GM21723 (cell line): ENCODE measurements around the gene COL13A1.

Experiments
- ATAC-seq: cut with Tn5 transposase; IDR thresholded peaks from one replicate; pipeline ENCODE4 v1.9.1; 2021; ENCODE audit warnings: mild to moderate bottlenecking, moderate library complexity; ENCODE audit not compliant: unreplicated experiment

COL13A1 gene

GRCh38 chr10:69865450-69865849 is 63.7 kb downstream of the COL13A1 start:
- ATAC-seq, result no peak

GRCh38 chr10:69866246-69866687 is 64.6 kb downstream of the COL13A1 start:
- ATAC-seq, result no peak

- no peak for ATAC-seq
These were observed 65.2 kb downstream of the COL13A1 start for GRCh38 chr10:69866688-69867461.

GRCh38 chr10:69867699-69868558 is 66.2 kb downstream of the COL13A1 start:
- ATAC-seq, result no peak

GRCh38 chr10:69868821-69869220 is 67.1 kb downstream of the COL13A1 start:
- ATAC-seq, result no peak

GRCh38 chr10:69869291-69869961 is 67.7 kb downstream of the COL13A1 start:
- ATAC-seq, result no peak

GRCh38 chr10:69870591-69870990 is 68.9 kb downstream of the COL13A1 start:
- ATAC-seq, result no peak

- no peak for ATAC-seq
These were observed 69.4 kb downstream of the COL13A1 start for GRCh38 chr10:69871074-69871473.

GRCh38 chr10:69872323-69872722 is 70.6 kb downstream of the COL13A1 start:
- ATAC-seq, result no peak

- ATAC-seq, result no peak
These were observed 71.5 kb downstream of the COL13A1 start for GRCh38 chr10:69873135-69873639.

- no peak for ATAC-seq
These were observed 72.7 kb downstream of the COL13A1 start for GRCh38 chr10:69874449-69874848.

- ATAC-seq, result no peak
These were observed 74.2 kb downstream of the COL13A1 start for GRCh38 chr10:69875856-69876255.

- no peak for ATAC-seq
These were observed 74.6 kb downstream of the COL13A1 start for GRCh38 chr10:69876286-69876685.

- ATAC-seq, result no peak
These were observed 75.2 kb downstream of the COL13A1 start for GRCh38 chr10:69876931-69877330.

GRCh38 chr10:69878038-69878437 is 76.3 kb downstream of the COL13A1 start:
- ATAC-seq, result no peak

- no peak for ATAC-seq
These were observed 77.2 kb downstream of the COL13A1 start for GRCh38 chr10:69878951-69879350.

GRCh38 chr10:69879634-69880257 is 78.0 kb downstream of the COL13A1 start:
- ATAC-seq, result no peak

GRCh38 chr10:69880301-69881081 is 78.8 kb downstream of the COL13A1 start:
- no peak for ATAC-seq

- no peak for ATAC-seq
These were observed 79.5 kb downstream of the COL13A1 start for GRCh38 chr10:69881202-69881601.
